ENCODE results near the gene SCN11A. TPM values are rescaled to one million over a fixed set of nuclear protein-coding genes. Genes with fewer than 3 reads are reported as not detected.

Gene SCN11A
- total RNA-seq, 1 experiment from 2014 or later: 0.05 TPM

- no peaks in the 10 kb centered on the region for H3K27me3 ChIP-seq (ENCODE audit: insufficient read depth, low read length)
- ATAC-seq: no peak
- no peak overlapping the region for H3K4me3 ChIP-seq (replicated peaks in 1 of 2; ENCODE audit: low read depth in 1 of 2, low read length in 2 of 2)
- no peak overlapping the region for H3K27ac ChIP-seq (ENCODE audit: low read depth, low read length)
- H3K9me2 ChIP-seq (ENCODE audit: insufficient read depth): no peaks in the 10 kb centered on the region
- H2AFZ ChIP-seq (ENCODE audit: low read depth, low read length, poor library complexity, severe bottlenecking): no peak overlapping the region
- H3K79me2 ChIP-seq (ENCODE audit: insufficient read depth, low read length): no peaks in the 10 kb centered on the region
- no peak for DNase-seq (ENCODE audit: low read depth, low spot score)
- H3K36me3 ChIP-seq (ENCODE audit: control insufficient read depth in 1 of 2, insufficient read depth in 2 of 2, low read length in 2 of 2): peaks cover 0 to 14% of the 10 kb centered on the region in 2 experiments; a peak in 3 of 4 replicates
- TF ChIP-seq ZNF274 (IDR thresholded peaks at IDR 0.05; ENCODE audit: low read depth, low read length): no peak
- TF ChIP-seq YY1 (IDR thresholded peaks at IDR 0.05; ENCODE audit: extremely low read depth, insufficient replicate concordance, low read depth, low read length): no peak
- intact Hi-C loops (cut with micrococcal nuclease): no loop called here
- RAD21 ChIA-PET (ENCODE audit: low non-redundant PET in 1 of 2, low total read pairs in 2 of 2, uncharacterized antibody in 2 of 2, unreplicated experiment in 2 of 2): no interaction called here
- no TSS peak for BruUV-seq (replicated peaks)
- no peaks in the 10 kb centered on the region for H4K20me1 ChIP-seq (ENCODE audit: insufficient read depth)
- H3K9me3 ChIP-seq (ENCODE audit: control insufficient read depth in 1 of 2, insufficient read depth in 1 of 2, low read depth in 1 of 2, low read length in 2 of 2): no peaks in the 10 kb centered on the region
- H3K4me2 ChIP-seq (ENCODE audit: low read length): no peak overlapping the region
- H3K9ac ChIP-seq (ENCODE audit: low read length): no peak overlapping the region
- POLR2A ChIA-PET: no interaction called here
- H3K4me1 ChIP-seq (ENCODE audit: control insufficient read depth in 1 of 2, insufficient read depth in 2 of 2, low read length in 2 of 2): no peaks in the 10 kb centered on the region
- CTCF ChIA-PET: interaction anchor here (1.5 kb wide), 1 partner anchor 13 kb away, joined by 3 read pairs; no protein-coding TSS in a partner anchor
Observed at GRCh38 chr3:39088456-39088855, 36.7 kb upstream of the SCN11A start.

- Histone ChIP-seq H3K9me3 (ENCODE audit: control insufficient read depth in 1 of 2, insufficient read depth in 1 of 2, low read depth in 1 of 2, low read length in 2 of 2) (no peaks in the 10 kb centered on the region), H4K20me1 (ENCODE audit: insufficient read depth) (no peaks in the 10 kb centered on the region), H3K9me2 (ENCODE audit: insufficient read depth) (no peaks in the 10 kb centered on the region), H2AFZ (ENCODE audit: low read depth, low read length, poor library complexity, severe bottlenecking) (no peak overlapping the region), H3K79me2 (ENCODE audit: insufficient read depth, low read length) (no peaks in the 10 kb centered on the region), H3K9ac (ENCODE audit: low read length) (no peak overlapping the region), H3K4me2 (ENCODE audit: low read length) (no peak overlapping the region), H3K27me3 (ENCODE audit: insufficient read depth, low read length) (no peaks in the 10 kb centered on the region), H3K36me3 (ENCODE audit: control insufficient read depth in 1 of 2, insufficient read depth in 2 of 2, low read length in 2 of 2) (peaks cover 0 to 11% of the 10 kb centered on the region in 2 experiments; a peak in 2 of 4 replicates), H3K27ac (ENCODE audit: low read depth, low read length) (no peak overlapping the region), H3K4me3 (replicated peaks in 1 of 2; ENCODE audit: low read depth in 1 of 2, low read length in 2 of 2) (no peak overlapping the region), H3K4me1 (ENCODE audit: control insufficient read depth in 1 of 2, insufficient read depth in 2 of 2, low read length in 2 of 2) (no peaks in the 10 kb centered on the region)
- ATAC-seq: no peak
- TF ChIP-seq CBX3 (IDR thresholded peaks at IDR 0.05; ENCODE audit: low read depth) (no peak), YY1 (IDR thresholded peaks at IDR 0.05; ENCODE audit: extremely low read depth, insufficient replicate concordance, low read depth, low read length) (no peak), EZH2 (IDR thresholded peaks at IDR 0.05) (no peak), JUND (IDR thresholded peaks at IDR 0.05) (no peak), CTCF (IDR thresholded peaks at IDR 0.05 in 2 of 3, conservative IDR thresholded peaks at IDR 0.05 in 1 of 3; ENCODE audit: borderline replicate concordance in 1 of 3, insufficient read depth in 1 of 3, low read depth in 2 of 3, low read length in 2 of 3) (no peak), POLR2AphosphoS5 (IDR thresholded peaks at IDR 0.05; ENCODE audit: low read depth, low read length) (no peak), SIN3A (IDR thresholded peaks at IDR 0.05; ENCODE audit: low read depth) (no peak), ELF1 (IDR thresholded peaks at IDR 0.05; ENCODE audit: borderline replicate concordance, low read depth) (no peak), SRF (IDR thresholded peaks at IDR 0.05; ENCODE audit: low read depth) (no peak)
- no TSS peak for BruUV-seq (replicated peaks)
- ChIA-PET RAD21 (ENCODE audit: low non-redundant PET in 1 of 2, low total read pairs in 2 of 2, uncharacterized antibody in 2 of 2, unreplicated experiment in 2 of 2) (no interaction called here), POLR2A (no interaction called here), CTCF (no interaction called here)
- intact Hi-C loops (cut with micrococcal nuclease): no loop called here
- no peak for DNase-seq (ENCODE audit: low read depth, low spot score)
Observed at GRCh38 chr3:39086144-39086543, 34.4 kb upstream of the SCN11A start.
